Measurements from ENCODE around the gene HSP90AA1.
"Not testable (repeated sequence)": the region's sequence is repeated elsewhere in the genome, so short reads cannot be mapped to it uniquely, and the experiment has no call there.

The HSP90AA1 gene

GRCh38 chr14:102092806-102093205 lies 6.0 kb upstream of the HSP90AA1 start:
- DNase-seq = no peak

GRCh38 chr14:102090713-102091112 lies 3.9 kb upstream of the HSP90AA1 start:
- no peak for DNase-seq

- no peak for DNase-seq
Observed at GRCh38 chr14:102089621-102090343, 2.9 kb upstream of the HSP90AA1 start.

- no peak for DNase-seq
Observed at GRCh38 chr14:102088012-102088792, 1.4 kb upstream of the HSP90AA1 start.

GRCh38 chr14:102087762-102088011 lies 843 bp upstream of the HSP90AA1 start:
- no peak for DNase-seq

- DNase-seq = no peak
Observed at GRCh38 chr14:102086709-102086971, 204 bp downstream of the HSP90AA1 start.

GRCh38 chr14:102085948-102086708 lies 716 bp downstream of the HSP90AA1 start:
- DNase-seq = no peak

GRCh38 chr14:102085488-102085887 lies 1.4 kb downstream of the HSP90AA1 start:
- DNase-seq = no peak

- no peak for DNase-seq
Observed at GRCh38 chr14:102084931-102085330, 1.9 kb downstream of the HSP90AA1 start.

GRCh38 chr14:102084522-102084921 lies 2.3 kb downstream of the HSP90AA1 start:
- not testable (repeated sequence) for DNase-seq

GRCh38 chr14:102081231-102082080 lies 5.4 kb downstream of the HSP90AA1 start:
- DNase-seq = no peak

GRCh38 chr14:102080183-102081080 lies 6.4 kb downstream of the HSP90AA1 start:
- DNase-seq = no peak

GRCh38 chr14:102079700-102079979 lies 7.2 kb downstream of the HSP90AA1 start:
- DNase-seq = no peak

- no peak for DNase-seq
Observed at GRCh38 chr14:102078831-102079699, 7.8 kb downstream of the HSP90AA1 start.

- not testable (repeated sequence) for DNase-seq
Observed at GRCh38 chr14:102078361-102078791, 8.5 kb downstream of the HSP90AA1 start.

GRCh38 chr14:102077382-102077709 lies 9.5 kb downstream of the HSP90AA1 start:
- no peak for DNase-seq

GRCh38 chr14:102075155-102075554 lies 11.7 kb downstream of the HSP90AA1 start:
- no peak for DNase-seq

- no peak for DNase-seq
Observed at GRCh38 chr14:102074415-102074964, 12.4 kb downstream of the HSP90AA1 start.

- DNase-seq = no peak
Observed at GRCh38 chr14:102071283-102071998, 15.4 kb downstream of the HSP90AA1 start.

GRCh38 chr14:102066041-102066451 lies 20.8 kb downstream of the HSP90AA1 start:
- DNase-seq = no peak
